Loucy (cell line): ENCODE data around the gene ZMYND8.
A peak's percentile ranks its signal among the peaks of the same experiment; 100 is the strongest.
"Not testable (repeated sequence)": the region's sequence is repeated elsewhere in the genome, so short reads cannot be mapped to it uniquely, and the experiment has no call there.

ENCODE experiments used
- H2AFZ ChIP-seq: fragments of 200-600 bp; sonication (generic); 2 replicates; pipeline ENCODE4 v1.6.0; 2016; ENCODE audit warnings: antibody characterized with exemption, mild to moderate bottlenecking, low read length, moderate library complexity
- H3F3A ChIP-seq: fragments of 200-600 bp; 2 replicates; pipeline ENCODE4 v1.6.0; 2016; ENCODE audit warnings: antibody characterized with exemption, low read depth, mild to moderate bottlenecking
- H3K27me3 ChIP-seq: fragments of 200-600 bp; sonication (generic); 2 replicates; pipeline ENCODE4 v1.6.1; 2014; ENCODE audit warnings: low read length, mild to moderate bottlenecking; ENCODE audit not compliant: insufficient read depth, poor library complexity, severe bottlenecking
- H3K36me3 ChIP-seq: fragments of 200-600 bp; sonication (generic); 2 replicates; pipeline ENCODE4 v1.6.1; 2016; ENCODE audit warnings: low read length; ENCODE audit not compliant: insufficient read depth
- H3K4me1 ChIP-seq: fragments of 200-600 bp; sonication (generic); 2 replicates; pipeline ENCODE4 v1.5.1; 2014; ENCODE audit warnings: low read length, mild to moderate bottlenecking; ENCODE audit not compliant: insufficient read depth, poor library complexity, severe bottlenecking
- H3K4me2 ChIP-seq: fragments of 200-600 bp; sonication (generic); 2 replicates; pipeline ENCODE4 v1.6.0; 2014; ENCODE audit warnings: antibody characterized with exemption, low read length, low read depth, mild to moderate bottlenecking; ENCODE audit not compliant: poor library complexity, severe bottlenecking
- H3K4me3 ChIP-seq: fragments of 200-600 bp; sonication (generic); 2 replicates; pipeline ENCODE4 v1.5.1; 2014; ENCODE audit warnings: low read length, mild to moderate bottlenecking, mixed read lengths; ENCODE audit not compliant: poor library complexity, severe bottlenecking
- H3K79me2 ChIP-seq: fragments of 200-600 bp; sonication (generic); 2 replicates; pipeline ENCODE4 v1.6.1; 2014; ENCODE audit warnings: low read length; ENCODE audit not compliant: insufficient read depth
- H3K9ac ChIP-seq: fragments of 200-600 bp; sonication (generic); 2 replicates; pipeline ENCODE4 v1.6.0; 2014; ENCODE audit warnings: mild to moderate bottlenecking, low read depth, low read length, moderate library complexity; ENCODE audit not compliant: poor library complexity, severe bottlenecking
- H3K9me2 ChIP-seq: fragments of 200-600 bp; sonication (generic); replicated peaks from 2 replicates; pipeline ENCODE4 v1.6.1; 2016; ENCODE audit warnings: low read depth, low read length, mixed read lengths
- H3K9me3 ChIP-seq: fragments of 200-600 bp; sonication (generic); 2 replicates; pipeline ENCODE4 v1.6.1; 2014; ENCODE audit warnings: mild to moderate bottlenecking, antibody characterized with exemption, low read length, low read depth; ENCODE audit not compliant: insufficient read depth
- H4K20me1 ChIP-seq: fragments of 200-600 bp; sonication (generic); 2 replicates; pipeline ENCODE4 v1.6.0; 2014; ENCODE audit warnings: antibody characterized with exemption, low read length, mild to moderate bottlenecking; ENCODE audit not compliant: insufficient read depth, poor library complexity, severe bottlenecking
- EZH2phosphoT487 ChIP-seq: fragments of 200-600 bp; IDR thresholded peaks from 2 replicates; pipeline ENCODE4 v1.6.1; 2018; ENCODE audit warnings: antibody characterized with exemption, mild to moderate bottlenecking, moderate library complexity, borderline replicate concordance
- TF ChIP-seq, protein P1 (sequence below): fragments of 200-600 bp; sonication (generic); conservative IDR thresholded peaks from 2 replicates; pipeline ENCODE4 v1.5.1; 2014; ENCODE audit warnings: mild to moderate bottlenecking, antibody characterized with exemption, low read length

ZMYND8 gene

DNA sequence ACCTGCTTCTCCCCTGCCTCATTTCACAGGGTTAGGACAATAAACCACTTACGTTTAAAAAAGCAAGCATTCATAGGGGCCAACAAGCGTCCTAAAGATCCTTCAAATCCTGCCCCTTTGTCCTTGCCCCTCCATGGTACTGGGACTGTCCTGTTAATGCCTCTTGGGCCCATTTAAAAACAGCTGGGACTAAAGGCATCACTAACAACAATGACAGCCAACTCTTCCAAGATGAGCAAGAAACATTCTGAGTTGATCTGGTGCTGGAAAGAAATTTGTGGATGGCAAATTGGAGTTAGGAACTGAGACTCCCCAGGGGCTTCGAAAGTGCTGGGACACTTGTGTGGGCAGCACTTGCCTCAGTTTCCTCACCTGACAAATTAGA lies 93.4 kb downstream of the ZMYND8 start:
- Histone ChIP-seq H2AFZ (no peak overlapping the region), H4K20me1 (peaks cover 32% of the 10 kb centered on the region), H3K79me2 (peaks cover 58% of the 10 kb centered on the region), H3K9me3 (no peaks in the 10 kb centered on the region), H3K4me1 (peaks cover 3% of the 10 kb centered on the region), H3K4me3 (peak overlapping the region; percentile 39), H3K4me2 (peak overlapping the region; percentile 61), H3K9me2 (no peaks in the 10 kb centered on the region), H3K9ac (peak overlapping the region; percentile 39), H3K36me3 (peaks cover 93% of the 10 kb centered on the region), H3K27me3 (no peaks in the 10 kb centered on the region), H3F3A (no peaks in the 10 kb centered on the region)
- TF ChIP-seq EZH2phosphoT487: no peak
- TF ChIP-seq, protein P1, sequence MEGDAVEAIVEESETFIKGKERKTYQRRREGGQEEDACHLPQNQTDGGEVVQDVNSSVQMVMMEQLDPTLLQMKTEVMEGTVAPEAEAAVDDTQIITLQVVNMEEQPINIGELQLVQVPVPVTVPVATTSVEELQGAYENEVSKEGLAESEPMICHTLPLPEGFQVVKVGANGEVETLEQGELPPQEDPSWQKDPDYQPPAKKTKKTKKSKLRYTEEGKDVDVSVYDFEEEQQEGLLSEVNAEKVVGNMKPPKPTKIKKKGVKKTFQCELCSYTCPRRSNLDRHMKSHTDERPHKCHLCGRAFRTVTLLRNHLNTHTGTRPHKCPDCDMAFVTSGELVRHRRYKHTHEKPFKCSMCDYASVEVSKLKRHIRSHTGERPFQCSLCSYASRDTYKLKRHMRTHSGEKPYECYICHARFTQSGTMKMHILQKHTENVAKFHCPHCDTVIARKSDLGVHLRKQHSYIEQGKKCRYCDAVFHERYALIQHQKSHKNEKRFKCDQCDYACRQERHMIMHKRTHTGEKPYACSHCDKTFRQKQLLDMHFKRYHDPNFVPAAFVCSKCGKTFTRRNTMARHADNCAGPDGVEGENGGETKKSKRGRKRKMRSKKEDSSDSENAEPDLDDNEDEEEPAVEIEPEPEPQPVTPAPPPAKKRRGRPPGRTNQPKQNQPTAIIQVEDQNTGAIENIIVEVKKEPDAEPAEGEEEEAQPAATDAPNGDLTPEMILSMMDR: no peak

DNA sequence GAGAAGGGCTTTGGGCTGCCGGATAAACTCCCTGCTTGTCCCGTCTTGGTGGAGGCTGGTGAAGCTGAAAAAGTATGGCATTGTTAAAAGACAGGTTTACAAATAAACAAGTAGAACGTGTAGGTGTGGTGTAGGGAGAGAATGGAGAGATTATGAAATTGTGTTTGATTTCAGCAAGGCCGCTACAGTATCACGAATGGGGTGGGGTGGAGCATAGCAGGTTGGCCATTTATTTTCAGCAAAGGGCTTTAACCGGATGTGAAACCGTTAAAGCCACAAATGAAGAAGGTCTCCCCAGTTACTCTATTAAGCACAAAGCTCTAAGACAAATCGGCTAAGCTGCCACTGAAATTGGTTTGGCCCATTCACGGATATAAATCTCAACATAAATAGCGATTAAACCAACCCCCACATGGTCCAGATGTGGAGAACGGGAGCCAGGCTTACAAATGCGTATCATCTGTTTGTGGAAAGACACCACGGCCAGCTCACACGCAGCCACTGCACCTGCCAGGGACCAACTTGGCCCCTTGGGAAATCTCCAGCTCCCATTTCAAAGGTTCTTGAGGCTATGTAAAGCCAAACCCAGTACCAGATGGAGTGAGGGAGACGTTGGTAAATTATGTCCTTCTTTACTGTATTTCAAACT lies 94.0 kb downstream of the ZMYND8 start:
- Histone ChIP-seq H2AFZ (no peak overlapping the region), H3K9me2 (no peaks in the 10 kb centered on the region), H3K79me2 (peaks cover 57% of the 10 kb centered on the region), H3K4me3 (peak overlapping the region; percentile 39), H3K27me3 (no peaks in the 10 kb centered on the region), H3K9me3 (no peaks in the 10 kb centered on the region), H3K4me1 (peaks cover 3% of the 10 kb centered on the region), H3K9ac (peak overlapping the region; percentile 44), H3K36me3 (peaks cover 91% of the 10 kb centered on the region), H3K4me2 (peak overlapping the region; percentile 61), H4K20me1 (peaks cover 30% of the 10 kb centered on the region), H3F3A (no peaks in the 10 kb centered on the region)
- no peak for TF ChIP-seq EZH2phosphoT487
- TF ChIP-seq, protein P1: no peak

DNA sequence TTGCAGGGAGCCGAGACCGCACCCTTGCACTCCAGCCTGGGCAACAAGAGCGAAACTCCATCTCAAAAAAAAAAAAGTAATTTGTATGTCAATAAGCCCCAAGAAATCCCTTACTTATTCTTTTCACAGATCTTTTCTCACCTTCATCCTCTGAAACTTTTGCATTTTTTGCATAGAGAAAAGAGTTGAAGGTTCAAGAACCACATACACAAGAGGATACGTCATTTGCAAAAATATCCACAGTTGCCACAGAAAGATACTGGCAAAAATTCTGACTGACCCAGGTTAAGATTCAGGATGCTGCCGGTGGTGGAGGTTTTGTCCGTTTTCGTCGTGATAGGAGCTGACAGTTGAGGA lies 94.5 kb downstream of the ZMYND8 start:
- no peaks in the 10 kb centered on the region for H3F3A ChIP-seq
- no peak overlapping the region for H2AFZ ChIP-seq
- H3K36me3 ChIP-seq: peaks cover 91% of the 10 kb centered on the region
- H3K4me2 ChIP-seq: peak overlapping the region; percentile 61
- H3K9me2 ChIP-seq: no peaks in the 10 kb centered on the region
- H3K27me3 ChIP-seq: no peaks in the 10 kb centered on the region
- peaks cover 56% of the 10 kb centered on the region for H3K79me2 ChIP-seq
- H3K9ac ChIP-seq: peak overlapping the region; percentile 44
- peak overlapping the region; percentile 39 for H3K4me3 ChIP-seq
- no peaks in the 10 kb centered on the region for H3K9me3 ChIP-seq
- peaks cover 32% of the 10 kb centered on the region for H4K20me1 ChIP-seq
- no peak for TF ChIP-seq EZH2phosphoT487
- H3K4me1 ChIP-seq: peaks cover 3% of the 10 kb centered on the region

DNA sequence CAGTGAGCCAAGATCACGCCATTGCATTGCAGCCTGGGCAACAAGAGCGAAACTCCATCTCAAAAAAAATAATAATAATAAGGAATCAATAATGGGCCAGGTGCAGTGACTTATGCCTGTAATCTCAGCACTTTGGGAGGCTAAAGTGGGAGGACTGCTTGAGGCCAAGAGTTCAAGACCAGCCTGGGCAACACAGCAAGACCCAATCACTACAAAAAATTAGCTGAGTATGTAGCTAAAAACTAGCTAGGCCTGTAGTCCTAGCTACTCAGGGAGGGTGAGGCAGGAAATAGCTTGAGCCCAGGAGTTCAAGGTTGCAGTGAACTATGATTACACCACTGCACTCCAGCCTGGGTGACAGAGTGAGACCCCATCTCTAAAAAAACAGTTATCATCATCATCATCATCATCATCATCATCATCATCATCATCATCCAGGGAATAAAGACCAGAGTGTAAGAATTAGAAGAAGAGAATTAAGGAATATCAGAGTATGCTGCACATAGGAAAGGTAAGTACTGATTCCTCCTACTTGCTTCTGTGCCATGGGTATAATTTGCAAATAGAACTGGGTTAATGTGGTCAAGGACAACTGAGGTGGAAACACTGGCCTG lies 95.2 kb downstream of the ZMYND8 start:
- not testable (repeated sequence) for H3K9ac ChIP-seq
- H4K20me1 ChIP-seq: peaks cover 30% of the 10 kb centered on the region

DNA sequence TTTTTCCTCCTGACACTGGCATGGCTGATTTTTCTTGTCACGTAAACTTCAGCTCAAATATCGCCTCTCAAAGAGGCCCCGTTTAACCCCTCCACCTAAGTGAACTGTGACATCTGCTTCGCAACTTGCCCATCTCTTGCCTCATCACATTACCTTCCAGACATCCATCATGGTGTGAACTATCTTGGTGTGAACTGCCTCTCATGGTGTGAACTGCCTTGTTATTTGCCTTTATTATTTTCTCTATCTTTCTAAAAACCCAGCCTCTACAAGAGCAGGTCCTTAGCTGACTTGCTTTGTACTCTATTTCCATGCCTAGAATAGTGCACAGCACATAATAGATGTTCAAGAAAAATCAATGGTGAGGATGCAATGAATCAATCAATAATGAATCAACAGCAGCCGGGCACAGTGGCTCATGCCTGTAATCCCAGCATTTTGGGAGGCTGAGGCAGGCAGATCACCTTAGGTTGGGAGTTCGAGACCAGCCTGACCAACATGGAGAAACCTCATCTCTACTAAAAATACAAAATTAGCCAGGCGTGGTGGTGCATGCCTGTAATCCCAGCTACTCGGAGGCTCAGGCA lies 95.9 kb downstream of the ZMYND8 start:
- Histone ChIP-seq H3K36me3 (peaks cover 83% of the 10 kb centered on the region), H3K79me2 (peaks cover 50% of the 10 kb centered on the region), H4K20me1 (peaks cover 26% of the 10 kb centered on the region)
- H3K4me1 ChIP-seq, H3F3A ChIP-seq, H3K9ac ChIP-seq, H2AFZ ChIP-seq, H3K9me3 ChIP-seq, H3K27me3 ChIP-seq, H3K9me2 ChIP-seq, H3K4me3 ChIP-seq, H3K4me2 ChIP-seq: not testable (repeated sequence)

More for the DNA sequence above, 95.2 kb downstream of the ZMYND8 start:
- not testable (repeated sequence) for H3K4me1 ChIP-seq, H3K9me3 ChIP-seq, H3F3A ChIP-seq, H2AFZ ChIP-seq, H3K27me3 ChIP-seq, H3K4me3 ChIP-seq, H3K4me2 ChIP-seq, H3K9me2 ChIP-seq
- H3K36me3 ChIP-seq: peaks cover 90% of the 10 kb centered on the region
- H3K79me2 ChIP-seq: peaks cover 55% of the 10 kb centered on the region
